Kidney epithelial cell (primary cell): Measurements from ENCODE around the gene KBTBD3. TPM values are rescaled to one million over a fixed set of nuclear protein-coding genes. Genes with fewer than 3 reads are reported as not detected.
"Not testable (repeated sequence)": the region's sequence is repeated elsewhere in the genome, so short reads cannot be mapped to it uniquely, and the experiment has no call there.

Experiments
- DNase-seq: peaks from one replicate; pipeline ENCODE4 v3.0.0-alpha.2; 2010; ENCODE audit warnings: low read depth
- H3K27me3 ChIP-seq: 2 replicates; pipeline ENCODE4 v1.6.0; 2011; ENCODE audit warnings: low read length; ENCODE audit not compliant: control insufficient read depth, insufficient read depth
- H3K36me3 ChIP-seq: 2 replicates; pipeline ENCODE4 v1.5.1; 2011; ENCODE audit warnings: low read length; ENCODE audit not compliant: control insufficient read depth, insufficient read depth
- H3K4me3 ChIP-seq: 2 replicates; pipeline ENCODE4 v1.5.1; 2011; ENCODE audit warnings: low read depth, mild to moderate bottlenecking, control low read depth, low read length
- total RNA-seq: library from RNA; depleted of rRNA; stranded (reverse); fragments of >200 nt; gene quantifications from 2 replicates; pipeline ENCODE4 v1.2.3, GENCODE V29; 2015
- TF ChIP-seq, protein P1 (sequence below): IDR thresholded peaks from 2 replicates; pipeline ENCODE4 v1.5.1; 2011; ENCODE audit warnings: mild to moderate bottlenecking, moderate library complexity, low read length, control low read depth, inconsistent platforms; ENCODE audit not compliant: insufficient read depth, poor library complexity, severe bottlenecking

KBTBD3 gene
- total RNA-seq, 1 donor from 2014 or later, result 1.6 TPM

DNA sequence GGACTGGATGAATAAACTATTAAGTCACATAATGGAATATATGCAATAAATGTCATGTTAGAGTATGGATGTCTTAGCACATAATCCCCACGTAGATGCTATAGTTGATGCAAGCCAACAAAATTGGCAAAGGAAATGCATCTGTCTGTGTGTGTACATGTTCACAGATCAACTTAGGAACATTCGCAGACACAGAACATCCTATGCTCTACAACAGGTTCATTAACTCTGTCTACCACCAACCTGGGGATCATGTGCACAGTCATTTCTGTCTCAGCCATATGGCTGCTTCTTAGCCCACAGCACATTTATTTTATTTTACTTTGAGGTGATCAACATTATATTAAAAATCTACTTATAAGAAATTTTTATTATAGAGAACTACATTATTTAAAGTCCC lies 60.1 kb downstream of the KBTBD3 start:
- H3K4me3 ChIP-seq, result no peak overlapping the region

DNA sequence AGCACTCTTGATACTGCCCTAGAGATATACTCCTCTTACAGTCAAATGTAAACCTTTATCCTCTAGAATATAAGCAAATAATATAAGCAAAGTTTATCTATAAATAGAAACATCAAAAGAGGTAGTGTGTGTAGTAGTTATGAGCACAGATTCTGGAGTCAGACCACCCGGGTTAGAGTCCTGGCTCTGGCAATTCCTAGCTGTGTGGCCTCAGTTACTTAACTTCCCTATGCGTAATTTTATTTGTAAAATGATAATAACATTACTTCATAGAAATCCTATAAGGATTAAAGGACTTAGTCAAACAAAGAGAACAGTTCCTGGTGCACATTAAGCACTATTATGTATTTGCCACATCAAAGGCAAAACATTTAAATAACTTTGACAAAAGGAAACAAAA lies 62.1 kb downstream of the KBTBD3 start:
- H3K4me3 ChIP-seq, result no peak overlapping the region
- H3K27me3 ChIP-seq, result no peaks in the 10 kb centered on the region
- H3K36me3 ChIP-seq, result no peaks in the 10 kb centered on the region
- DNase-seq, result no peak
- TF ChIP-seq, protein P1, sequence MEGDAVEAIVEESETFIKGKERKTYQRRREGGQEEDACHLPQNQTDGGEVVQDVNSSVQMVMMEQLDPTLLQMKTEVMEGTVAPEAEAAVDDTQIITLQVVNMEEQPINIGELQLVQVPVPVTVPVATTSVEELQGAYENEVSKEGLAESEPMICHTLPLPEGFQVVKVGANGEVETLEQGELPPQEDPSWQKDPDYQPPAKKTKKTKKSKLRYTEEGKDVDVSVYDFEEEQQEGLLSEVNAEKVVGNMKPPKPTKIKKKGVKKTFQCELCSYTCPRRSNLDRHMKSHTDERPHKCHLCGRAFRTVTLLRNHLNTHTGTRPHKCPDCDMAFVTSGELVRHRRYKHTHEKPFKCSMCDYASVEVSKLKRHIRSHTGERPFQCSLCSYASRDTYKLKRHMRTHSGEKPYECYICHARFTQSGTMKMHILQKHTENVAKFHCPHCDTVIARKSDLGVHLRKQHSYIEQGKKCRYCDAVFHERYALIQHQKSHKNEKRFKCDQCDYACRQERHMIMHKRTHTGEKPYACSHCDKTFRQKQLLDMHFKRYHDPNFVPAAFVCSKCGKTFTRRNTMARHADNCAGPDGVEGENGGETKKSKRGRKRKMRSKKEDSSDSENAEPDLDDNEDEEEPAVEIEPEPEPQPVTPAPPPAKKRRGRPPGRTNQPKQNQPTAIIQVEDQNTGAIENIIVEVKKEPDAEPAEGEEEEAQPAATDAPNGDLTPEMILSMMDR, result no peak

More for the DNA sequence above, 60.1 kb downstream of the KBTBD3 start:
- no peaks in the 10 kb centered on the region for H3K36me3 ChIP-seq
- TF ChIP-seq, protein P1, result no peak
- no peak for DNase-seq
- H3K27me3 ChIP-seq, result no peaks in the 10 kb centered on the region

DNA sequence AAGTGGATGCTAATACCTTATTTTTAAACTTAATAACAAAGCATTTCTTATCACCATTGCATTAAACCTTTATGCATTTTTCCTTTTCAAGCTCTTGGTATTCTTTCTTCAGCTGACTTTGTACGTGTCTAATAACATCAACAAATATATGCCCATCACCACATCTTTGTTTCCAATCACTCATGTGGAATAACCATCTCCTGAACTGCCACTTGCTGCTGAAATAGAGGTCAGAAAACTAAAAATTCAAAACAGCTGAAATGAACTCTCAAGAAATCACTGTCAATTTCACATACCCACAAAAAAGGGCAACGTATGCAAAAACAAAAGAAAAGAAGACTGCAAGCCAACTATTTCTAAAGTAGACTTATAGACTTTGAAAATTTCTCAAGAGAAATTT lies 62.5 kb downstream of the KBTBD3 start:
- DNase-seq, result no peak
- no peaks in the 10 kb centered on the region for H3K27me3 ChIP-seq
- no peak overlapping the region for H3K4me3 ChIP-seq
- no peaks in the 10 kb centered on the region for H3K36me3 ChIP-seq
- TF ChIP-seq, protein P1, result no peak

DNA sequence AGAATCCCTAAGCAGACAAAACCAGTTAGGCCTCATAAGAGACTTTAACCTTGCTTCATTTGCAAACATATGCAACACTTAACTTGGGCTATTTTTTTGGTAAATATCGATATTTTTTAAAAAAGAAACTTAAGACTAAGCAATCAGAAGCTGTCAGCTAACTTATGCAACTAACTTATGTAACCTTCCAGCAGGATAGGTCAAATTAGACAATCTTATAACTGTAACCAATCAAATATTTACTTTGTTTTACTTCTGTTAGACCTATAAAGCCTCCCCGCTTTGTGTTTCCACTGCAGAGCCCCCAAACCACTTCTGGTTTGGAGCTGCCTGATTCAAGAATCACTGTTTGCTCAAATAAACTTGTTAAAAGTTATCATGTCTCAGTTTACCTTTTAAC lies 63.1 kb downstream of the KBTBD3 start:
- DNase-seq, result no peak
- H3K27me3 ChIP-seq, result no peaks in the 10 kb centered on the region
- no peaks in the 10 kb centered on the region for H3K36me3 ChIP-seq
- TF ChIP-seq, protein P1, result no peak
- no peak overlapping the region for H3K4me3 ChIP-seq

DNA sequence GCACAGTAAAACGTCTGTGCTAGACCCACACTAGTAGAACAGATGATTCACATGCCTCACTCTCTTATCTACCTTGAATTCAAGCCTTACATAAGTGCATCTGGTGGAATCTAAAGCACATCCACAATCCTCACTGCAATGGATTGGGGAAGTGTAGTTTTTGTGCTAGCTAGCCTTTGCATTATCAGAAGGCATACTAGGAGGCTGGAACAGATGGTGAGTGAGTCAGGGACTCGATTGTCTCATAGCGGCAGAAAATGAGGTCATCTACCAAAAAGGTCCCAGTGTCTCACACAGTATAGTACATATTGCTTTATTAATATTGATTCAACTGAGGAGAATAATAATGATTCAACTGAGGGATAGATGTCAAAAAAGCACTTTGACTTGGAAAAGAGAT lies 64.4 kb downstream of the KBTBD3 start:
- TF ChIP-seq, protein P1, result no peak
- H3K4me3 ChIP-seq, result no peak overlapping the region
- no peaks in the 10 kb centered on the region for H3K36me3 ChIP-seq
- DNase-seq, result no peak
- H3K27me3 ChIP-seq, result no peaks in the 10 kb centered on the region

DNA sequence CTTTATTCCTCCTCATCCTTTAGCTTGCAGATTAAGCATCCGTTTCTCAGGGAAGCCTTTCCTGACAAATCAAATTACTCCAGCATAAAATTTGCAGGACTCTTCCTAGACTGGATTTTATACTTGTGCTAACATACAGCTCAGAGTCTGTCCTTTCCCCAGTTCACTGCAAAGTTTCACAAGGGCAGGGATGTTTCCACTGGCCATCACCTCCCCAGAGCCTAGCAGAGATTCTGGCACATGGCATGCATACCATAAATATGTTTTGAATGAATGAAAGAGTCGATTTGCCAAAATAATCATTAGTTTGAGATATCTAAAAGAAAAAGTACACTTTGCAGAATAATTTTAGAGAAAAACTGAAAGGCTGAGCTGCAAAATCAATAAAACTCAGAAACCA lies 65.7 kb downstream of the KBTBD3 start:
- TF ChIP-seq, protein P1, result no peak
- Histone ChIP-seq H3K36me3 (no peaks in the 10 kb centered on the region), H3K4me3 (no peak overlapping the region), H3K27me3 (no peaks in the 10 kb centered on the region)
- no peak for DNase-seq

DNA sequence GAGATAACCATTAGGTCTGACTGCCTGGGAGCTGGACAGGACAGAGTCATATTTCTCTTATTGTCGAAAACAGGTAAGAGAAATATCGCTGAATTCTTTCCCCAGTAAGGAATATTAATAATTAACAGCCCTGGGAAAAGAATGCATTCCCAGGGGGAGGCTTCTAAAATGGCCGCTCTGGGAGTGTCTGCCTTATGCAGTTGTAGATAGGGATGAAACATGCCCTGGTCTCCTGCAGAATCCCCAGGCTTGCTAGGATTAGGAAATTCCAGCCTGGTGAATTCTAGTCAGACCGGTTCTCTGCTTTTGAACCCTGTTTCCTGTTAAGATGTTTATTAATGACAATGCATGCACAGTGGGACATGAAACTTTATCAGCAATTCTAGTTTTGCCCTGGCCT lies 74.1 kb downstream of the KBTBD3 start:
- not testable (repeated sequence) for H3K36me3 ChIP-seq, H3K4me3 ChIP-seq, DNase-seq, H3K27me3 ChIP-seq
